GM18867 (cell line): Measurements from ENCODE around the gene FRMD5.
A peak's percentile ranks its signal among the peaks of the same experiment; 100 is the strongest.
"Not testable (repeated sequence)": the region's sequence is repeated elsewhere in the genome, so short reads cannot be mapped to it uniquely, and the experiment has no call there.

Experiments
- ATAC-seq: cut with Tn5 transposase; IDR thresholded peaks from one replicate; pipeline ENCODE4 v1.9.1; 2021; ENCODE audit warnings: mild to moderate bottlenecking, moderate library complexity; ENCODE audit not compliant: unreplicated experiment

The FRMD5 gene

DNA sequence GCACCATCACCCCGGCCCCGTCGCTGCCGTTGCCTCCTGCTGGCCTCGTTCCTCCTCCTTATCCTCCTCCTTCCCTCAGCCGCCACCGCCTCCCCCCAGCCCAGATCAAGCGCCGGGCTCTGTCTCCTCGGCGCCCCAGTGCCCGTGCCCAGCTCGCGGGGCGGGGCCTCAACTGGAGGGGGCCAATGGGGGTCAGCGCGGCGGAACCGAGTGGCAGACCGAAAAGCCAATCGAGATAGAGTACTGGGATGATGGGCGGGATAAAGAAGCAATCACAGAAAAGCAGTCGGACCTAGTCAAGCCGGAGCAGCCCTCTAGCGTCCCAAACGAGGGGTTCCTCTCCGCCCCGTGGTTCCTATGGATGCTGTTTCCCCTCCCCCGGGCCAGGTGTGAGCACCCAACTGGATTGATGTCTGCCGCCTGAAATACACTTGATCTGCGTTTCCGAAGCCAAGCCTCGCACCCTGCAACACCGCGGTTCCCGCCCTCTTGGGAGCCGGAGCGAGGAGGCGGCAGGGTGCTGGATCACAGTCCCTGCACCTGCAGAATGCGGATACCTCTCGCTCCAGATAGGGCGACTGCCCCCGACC lies at the start of gene FRMD5:
Gene FRMD5, minus strand, starts transcription at position 121 of the 590 bp plus-strand sequence.
- ATAC-seq: peak; percentile 98

DNA sequence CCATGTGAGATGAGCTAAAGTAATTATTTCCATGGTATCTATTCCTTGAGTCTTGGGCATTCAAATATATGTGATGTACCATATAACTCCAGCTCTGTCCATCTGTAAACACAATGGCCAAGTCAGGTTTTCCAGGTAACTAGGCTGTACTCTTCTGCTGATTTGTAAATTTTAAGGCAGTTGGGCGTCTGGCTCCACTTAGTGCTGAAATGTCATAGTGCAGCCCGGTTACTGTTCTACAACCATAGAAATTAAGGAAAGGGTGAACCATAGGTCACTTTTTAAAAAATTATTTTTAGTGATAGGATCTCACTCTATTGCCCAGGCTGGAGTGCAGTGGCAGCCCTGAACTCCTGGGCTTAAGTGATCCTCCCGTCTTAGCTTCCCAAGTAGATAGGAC lies 48.8 kb upstream of the FRMD5 start:
- no peak for ATAC-seq

DNA sequence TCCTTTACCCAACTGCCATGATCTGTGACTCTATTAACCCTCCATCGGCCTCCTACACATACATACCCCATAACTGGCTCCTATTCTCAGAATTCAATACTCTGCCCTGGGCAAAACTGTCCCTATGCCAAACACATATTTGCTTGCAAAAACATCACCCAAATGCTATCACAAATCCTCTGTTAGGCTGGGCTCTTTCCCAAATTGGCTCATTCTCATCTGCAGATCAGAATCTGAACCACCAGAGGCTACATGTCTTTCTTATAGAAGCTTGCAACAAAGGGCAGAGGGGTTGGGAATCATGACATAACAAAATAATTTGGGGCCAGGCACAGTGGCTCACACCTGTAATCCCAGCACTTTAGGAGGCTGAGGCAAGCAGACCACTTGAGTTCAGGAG lies 48.1 kb upstream of the FRMD5 start:
- ATAC-seq: no peak

DNA sequence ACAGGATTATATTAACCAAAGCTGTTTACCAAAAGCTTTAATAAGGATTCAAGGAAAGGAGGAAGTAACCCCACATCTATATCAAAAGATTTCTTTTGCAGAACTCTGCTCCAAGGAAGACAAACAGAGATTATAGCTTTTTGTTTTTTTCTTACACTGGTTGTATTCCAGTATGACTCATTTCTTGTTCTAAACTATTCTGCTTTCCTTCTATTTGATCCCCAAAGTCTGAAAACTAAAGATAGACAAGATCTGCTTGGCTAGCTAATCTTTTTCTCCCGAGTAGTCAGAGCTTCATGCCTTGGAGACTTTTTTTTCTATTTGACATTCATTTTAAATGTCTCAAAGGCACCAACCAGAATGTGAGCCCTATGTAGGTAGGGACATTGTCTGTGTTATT lies 36.8 kb upstream of the FRMD5 start:
- no peak for ATAC-seq

DNA sequence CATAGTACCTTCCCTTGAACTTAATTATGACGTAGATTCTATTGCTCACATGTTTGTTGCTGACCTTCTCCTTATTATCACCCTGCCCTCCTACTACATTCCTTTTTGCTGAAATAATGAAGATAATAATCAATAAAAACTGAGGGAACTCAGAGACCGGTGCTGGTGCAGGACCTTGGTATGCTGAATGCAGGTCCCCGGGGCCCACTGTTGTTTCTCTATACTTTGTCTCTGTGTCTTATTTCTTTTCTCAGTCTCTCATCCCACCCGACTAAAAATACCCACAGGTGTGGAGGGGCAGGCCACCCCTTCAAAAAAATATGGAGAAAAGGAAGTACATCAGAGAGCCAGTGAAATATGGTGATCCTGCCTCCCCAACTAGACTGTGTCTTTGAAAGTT lies 34.2 kb upstream of the FRMD5 start:
- not testable (repeated sequence) for ATAC-seq

DNA sequence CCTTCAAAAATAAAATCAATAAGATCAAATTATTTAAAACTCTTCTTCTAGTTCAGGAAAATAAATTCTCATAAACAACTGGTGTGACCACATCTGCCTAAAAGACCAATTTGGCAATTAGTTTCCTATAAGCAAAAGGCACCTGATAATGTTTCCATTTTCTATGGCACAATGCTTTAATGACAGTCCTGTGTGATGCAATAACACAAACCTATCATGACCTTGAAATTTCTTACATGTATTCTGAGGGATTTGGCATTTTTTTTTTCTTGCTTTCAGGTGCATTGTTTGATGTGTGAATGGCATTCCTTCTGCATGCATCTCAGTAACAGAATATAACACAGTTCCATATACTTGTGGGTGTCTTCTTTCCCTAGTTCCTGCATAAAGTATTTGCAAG lies 32.5 kb upstream of the FRMD5 start:
- no peak for ATAC-seq

DNA sequence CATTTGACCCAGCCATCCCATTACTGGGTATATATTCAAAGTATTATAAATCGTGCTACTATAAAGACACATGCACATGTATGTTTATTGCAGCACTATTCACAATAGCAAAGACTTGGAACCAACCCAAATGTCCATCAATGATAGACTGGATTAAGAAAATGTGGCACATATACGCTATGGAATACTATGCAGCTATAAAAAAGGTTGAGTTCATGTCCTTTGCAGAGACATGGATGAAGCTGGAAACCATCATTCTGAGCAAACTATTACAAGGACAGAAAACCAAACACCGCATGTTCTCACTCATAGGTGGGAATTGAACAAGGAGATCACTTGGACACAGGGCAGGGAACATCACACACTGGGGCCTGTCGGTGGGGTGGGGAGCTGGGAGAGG lies 31.9 kb upstream of the FRMD5 start:
- ATAC-seq: not testable (repeated sequence)

DNA sequence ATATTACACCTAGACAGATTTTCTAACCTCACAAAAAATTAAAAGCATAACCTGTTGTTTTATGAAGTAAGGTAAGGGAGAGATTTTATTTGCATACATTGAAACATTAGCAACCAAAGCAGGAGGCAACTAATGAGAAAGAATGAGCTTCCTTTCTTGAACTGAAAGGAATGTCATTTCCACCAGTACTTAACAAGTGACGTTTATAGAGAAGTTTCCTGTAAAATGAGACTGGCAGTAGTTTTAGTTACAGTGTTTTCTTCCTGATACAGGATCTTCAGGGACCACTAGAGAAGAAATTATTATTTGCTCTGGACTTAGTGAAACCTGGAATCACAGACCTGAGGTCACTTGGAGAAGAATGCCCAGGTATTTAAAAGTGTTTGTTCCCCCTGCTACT lies 27.4 kb upstream of the FRMD5 start:
- no peak for ATAC-seq

DNA sequence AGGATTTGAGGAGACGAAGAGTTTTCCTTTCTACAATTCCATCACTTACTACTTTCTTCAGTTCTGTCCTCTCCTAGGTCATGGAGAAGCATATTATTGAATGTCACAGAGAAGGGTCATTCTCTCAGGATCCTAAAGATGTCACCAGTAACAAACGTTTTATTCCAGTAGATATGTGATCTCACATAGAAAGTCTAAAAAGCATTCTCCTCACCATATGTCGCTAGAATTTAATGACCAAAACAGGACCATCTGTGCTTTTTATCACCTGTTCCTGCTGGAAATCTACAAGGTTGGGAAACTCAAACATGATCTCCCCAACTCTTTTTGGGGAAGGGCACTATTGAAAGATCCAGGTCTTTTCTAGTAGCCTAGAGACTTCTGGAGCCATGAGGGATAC lies 24.0 kb upstream of the FRMD5 start:
- no peak for ATAC-seq

DNA sequence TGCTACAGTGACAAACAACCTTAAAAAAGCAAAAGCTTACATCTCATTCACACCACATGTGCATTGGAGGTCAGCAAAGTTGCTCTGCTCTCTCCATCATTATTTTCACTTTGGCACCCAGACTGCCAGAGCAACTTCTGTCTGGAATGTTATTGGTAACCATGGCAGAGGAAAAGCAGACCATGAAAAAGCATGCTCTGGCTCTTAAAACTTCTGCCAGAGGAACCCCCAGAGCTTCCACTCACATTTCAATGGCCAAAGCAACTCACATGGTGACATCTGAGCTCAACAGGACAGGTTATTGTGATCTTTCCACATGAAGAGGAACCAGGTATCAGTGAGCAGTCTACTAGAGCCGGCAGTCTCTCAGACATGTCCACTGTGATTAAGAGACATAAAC lies 21.9 kb upstream of the FRMD5 start:
- ATAC-seq: no peak

DNA sequence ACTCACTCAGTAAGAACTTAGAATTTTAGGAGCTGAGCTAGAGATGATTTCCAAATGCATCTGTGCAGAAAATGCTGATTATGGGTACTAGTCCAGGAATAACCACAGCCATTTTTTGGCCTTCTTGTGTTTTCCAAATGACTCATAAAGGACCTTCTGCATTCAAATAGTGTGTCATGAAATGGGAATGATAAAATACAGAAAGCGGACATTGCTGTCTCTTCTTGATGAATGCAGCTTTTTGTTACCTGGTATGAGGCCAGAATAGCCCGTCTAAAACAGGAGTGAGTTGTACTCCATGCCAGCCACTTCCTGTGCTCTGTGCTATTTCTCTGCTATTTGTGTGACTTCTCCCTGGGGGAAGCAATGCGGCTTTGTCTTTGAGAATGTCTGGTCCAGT lies 20.5 kb upstream of the FRMD5 start:
- no peak for ATAC-seq

DNA sequence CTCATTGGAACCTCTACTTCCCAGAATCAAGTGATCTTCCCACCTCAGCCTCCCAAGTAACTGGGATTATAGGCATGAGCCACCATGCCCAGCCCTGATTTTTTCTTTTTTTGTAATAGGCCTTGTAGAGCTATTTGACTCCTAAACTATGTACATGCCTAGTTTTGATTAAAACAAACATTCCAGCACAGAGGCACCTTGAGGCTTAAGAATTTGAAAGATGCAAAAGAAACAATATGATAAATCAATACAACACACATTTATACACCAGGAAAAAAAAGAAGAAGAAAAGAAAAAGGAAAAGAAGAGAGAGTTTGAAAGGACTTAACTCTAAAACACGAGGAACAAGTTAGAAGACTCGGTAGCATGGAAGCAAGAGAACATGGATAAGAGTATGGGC lies 13.9 kb upstream of the FRMD5 start:
- ATAC-seq: no peak

DNA sequence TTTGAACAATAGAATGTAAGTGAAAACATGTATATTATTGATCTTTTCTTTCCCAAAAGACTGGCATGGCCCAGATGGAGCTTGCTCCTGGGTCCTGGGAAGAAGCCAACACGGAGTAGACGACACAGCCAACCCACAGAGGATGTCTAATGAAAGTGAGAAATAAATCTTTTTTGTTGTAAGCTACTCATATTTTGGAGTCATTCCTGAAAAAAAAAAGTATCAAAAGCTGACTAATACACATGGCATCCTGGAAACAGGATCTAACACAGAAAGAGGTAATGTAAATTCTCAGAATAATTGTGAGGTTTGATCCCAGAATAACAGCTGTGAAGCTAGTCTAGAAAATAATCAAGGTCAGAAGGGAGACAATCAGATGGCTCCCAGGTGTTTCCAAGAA lies 12.6 kb upstream of the FRMD5 start:
- ATAC-seq: no peak

DNA sequence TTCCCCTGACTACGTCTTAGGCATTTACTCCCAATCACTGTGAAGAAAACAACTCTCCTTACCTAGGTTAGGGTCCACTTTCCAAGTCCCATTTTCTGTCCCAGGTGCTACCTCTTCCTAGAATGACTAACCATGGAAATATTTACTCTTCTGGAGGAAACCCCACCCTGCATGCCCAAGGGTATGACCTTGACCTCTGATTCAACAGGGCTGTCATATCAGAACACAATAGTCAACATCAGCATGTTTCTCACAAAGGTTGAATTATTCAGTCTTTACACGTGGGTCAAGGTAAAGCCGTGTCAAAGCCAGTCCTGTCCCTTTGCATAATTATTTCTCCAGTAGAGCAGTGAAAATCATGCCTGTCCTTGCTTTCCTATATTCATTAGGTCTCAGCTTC lies 4.3 kb upstream of the FRMD5 start:
- ATAC-seq: no peak

DNA sequence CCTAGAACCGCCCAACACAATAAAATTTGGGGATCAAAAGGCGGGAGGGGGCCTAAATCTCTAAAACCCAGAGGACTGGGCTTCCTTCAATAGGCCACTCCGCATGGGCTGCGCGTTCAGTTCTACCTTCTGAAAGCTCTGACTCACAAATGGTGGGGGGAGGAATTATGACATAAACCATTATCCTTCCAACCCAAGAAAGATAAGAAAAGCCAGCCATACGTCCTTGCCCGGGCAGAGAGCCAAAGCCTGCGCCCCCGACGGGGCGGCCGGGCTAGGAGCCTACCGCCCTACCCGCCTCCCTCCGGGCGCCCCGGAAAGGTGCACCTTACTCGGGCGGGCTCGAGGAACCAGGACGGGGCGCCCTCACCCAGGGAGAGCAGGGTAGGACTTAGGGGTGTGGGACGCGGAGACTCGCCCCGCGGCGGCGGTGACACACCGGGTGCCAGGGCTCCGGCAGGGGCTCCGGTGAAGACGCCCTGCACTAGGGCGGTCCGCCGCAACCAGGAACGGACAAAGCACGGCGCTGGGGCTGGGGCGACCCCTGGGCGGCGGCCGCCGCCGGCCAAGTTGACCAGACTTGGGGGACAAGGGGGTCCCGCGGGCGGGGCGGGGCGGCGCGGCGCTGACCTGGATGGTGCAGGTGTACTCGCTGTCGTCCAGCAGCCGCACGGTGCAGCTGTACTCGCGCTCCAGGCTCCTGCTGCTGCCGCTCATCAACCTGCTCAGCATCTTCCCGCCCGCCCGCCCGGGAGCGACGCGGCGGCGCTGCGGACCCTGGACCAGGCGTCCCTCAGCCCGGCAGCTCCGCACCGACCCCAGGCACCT lies 534 bp downstream of the FRMD5 start:
- ATAC-seq: peak; percentile 9

DNA sequence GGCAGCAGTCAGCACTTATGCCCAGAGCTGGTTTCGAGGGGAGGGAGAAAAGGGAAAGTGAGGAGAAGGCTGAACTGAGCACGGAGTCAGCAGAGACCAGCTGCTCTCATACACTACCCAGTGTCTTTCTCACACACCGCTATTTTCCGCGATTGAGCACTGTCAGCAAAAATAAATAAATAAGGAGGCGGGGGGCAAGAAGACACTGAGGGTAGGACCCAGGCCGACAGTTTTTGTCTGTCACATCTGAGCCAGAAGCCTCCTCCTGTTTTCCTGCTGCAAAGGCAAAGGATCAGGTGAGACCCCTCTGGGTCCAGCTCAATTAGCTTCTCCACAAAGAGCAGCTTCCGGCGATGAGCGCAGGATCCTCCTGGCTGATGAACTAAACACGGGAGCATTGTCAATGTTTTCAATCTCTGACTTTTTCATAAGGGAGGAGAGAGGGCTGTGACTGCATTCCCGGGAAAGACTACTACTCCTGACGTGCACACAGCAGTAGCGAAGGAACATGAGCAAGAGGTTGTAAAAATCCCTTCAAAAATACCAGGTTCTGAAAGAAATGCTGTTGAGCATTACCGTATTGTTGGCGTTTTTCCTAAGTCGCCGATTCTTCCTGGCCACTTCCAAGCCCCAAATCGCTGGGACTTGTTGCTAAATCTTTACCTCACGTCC lies 1.3 kb downstream of the FRMD5 start:
- ATAC-seq: no peak

DNA sequence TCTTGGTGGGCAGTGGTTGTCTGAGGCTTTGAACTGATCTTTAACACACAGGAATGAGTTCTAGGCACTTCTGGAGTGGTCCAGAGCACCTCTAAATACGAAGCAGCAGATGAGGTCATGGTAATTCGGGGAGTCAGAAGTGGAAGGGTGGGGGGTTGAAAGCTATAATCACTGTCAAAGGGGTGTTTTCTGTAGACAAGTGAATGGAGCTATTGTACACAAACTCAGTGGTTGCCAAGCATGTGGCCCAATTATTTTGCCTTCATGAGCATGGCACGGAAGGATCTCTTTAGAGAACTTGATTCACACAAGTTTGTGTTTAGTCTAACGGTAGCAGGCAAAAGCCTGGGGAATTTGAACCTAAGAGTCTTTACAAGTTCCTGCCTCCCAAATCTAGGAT lies 6.3 kb downstream of the FRMD5 start:
- ATAC-seq: no peak

DNA sequence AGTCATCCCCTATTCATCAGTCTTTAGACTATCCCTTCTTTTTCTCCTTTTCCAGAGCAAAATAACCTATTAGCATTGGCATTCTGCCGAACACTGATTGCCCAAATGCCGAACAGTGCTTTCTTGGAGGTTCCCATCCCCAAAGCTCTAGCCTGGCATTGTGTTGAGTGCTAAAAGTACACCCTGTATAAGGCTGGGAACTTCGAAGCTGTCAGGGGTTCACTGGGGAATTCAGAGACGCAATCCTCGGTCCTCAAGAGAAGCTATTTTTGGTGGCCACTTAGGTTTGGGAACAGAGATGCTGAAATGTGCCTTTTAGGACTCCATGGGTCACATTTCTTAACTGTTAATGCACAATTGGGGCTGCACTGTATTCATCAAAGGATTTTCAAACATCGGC lies 8.4 kb downstream of the FRMD5 start:
- ATAC-seq: no peak

DNA sequence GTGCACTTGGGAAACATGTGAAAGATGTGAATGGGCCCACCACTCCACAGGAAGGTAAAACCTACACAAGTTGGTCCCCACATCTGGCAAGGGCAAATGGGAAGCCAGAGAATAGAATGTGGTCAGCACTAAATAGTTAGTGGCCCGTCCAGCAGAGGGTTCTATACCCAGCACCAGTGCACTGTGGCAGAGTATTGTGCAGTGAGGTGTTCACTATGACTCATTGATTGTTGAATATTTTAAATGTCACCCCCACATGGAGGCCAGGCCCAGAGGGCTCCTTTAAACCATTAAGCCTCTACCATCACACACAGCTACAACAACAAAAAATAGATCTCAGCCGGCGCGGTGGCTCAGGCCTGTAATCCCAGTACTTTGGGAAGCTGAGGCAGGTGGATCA lies 11.7 kb downstream of the FRMD5 start:
- ATAC-seq: no peak

DNA sequence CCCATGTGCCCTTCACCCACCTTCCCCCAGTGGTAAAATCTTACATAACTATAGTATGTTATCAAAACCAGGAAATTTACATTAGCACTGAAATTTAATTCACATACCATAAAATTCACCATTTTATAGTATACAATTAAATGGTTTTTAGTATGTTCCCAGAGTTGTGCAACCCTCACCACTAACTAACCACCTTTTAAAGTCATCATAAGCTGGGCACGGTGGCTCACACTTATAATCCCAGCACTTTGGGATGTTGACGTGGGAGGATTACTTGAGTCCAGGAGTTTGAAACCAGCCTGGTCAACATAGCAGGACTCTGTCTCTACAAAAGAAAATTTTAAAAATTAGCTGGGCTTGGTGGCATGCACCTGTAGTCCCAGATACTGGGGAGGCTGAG lies 13.7 kb downstream of the FRMD5 start:
- ATAC-seq: no peak

DNA sequence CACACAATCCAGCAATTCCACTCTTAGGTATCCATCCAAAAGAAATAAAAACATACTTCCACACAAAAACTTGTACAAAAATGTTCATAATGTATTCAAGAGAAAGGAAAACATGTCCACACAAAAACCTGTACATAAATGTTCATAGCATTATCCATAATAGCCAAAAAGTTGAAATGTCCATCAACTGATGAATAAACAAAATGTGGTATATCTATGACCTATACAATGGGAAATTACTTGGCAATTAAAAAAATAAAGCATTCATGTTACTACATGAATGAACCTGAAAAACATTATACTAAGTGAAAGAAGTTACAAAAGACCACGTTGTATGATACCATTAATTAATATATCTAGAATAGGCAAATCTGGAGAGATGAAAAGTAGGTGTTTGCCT lies 17.9 kb downstream of the FRMD5 start:
- no peak for ATAC-seq

DNA sequence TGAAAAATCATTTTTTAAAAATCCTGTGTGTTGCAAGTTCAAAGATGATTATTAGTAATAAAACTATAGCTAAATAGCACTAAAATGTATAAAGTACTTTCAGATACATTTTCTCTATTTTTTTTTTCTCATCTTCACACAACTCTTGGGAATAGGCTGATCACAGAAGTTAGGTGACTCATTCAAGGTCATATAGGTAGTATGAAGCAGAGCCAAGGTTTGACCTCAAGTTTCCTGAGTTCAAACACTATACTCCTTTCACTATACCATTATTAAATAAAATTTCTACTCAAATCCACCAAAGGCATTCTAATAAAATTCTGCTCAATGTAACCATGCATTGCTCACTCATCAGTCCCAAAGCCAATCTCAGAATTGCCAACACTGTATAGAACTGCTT lies 21.3 kb downstream of the FRMD5 start:
- ATAC-seq: no peak
